DMS 273 (cell line): ENCODE data around the gene SRD5A1.

Experiments
- DNase-seq: peaks from one replicate; lab custom pipeline; 2025; ENCODE audit not compliant: unreplicated experiment; lab: John Stamatoyannopoulos, UW

The SRD5A1 gene

GRCh38 chr5:6603643-6604042 is 29.6 kb upstream of the SRD5A1 start:
- DNase-seq = no peak

- DNase-seq = no peak
Observed at GRCh38 chr5:6604341-6604740, 28.9 kb upstream of the SRD5A1 start.

- no peak for DNase-seq
Observed at GRCh38 chr5:6604946-6605345, 28.3 kb upstream of the SRD5A1 start.

GRCh38 chr5:6606884-6607558 is 26.2 kb upstream of the SRD5A1 start:
- DNase-seq = no peak

- no peak for DNase-seq
Observed at GRCh38 chr5:6607559-6607936, 25.7 kb upstream of the SRD5A1 start.

- no peak for DNase-seq
Observed at GRCh38 chr5:6608016-6608415, 25.2 kb upstream of the SRD5A1 start.

GRCh38 chr5:6611334-6612256 is 21.6 kb upstream of the SRD5A1 start:
- DNase-seq = no peak

GRCh38 chr5:6615034-6615815 is 18.0 kb upstream of the SRD5A1 start:
- no peak for DNase-seq

GRCh38 chr5:6616632-6617031 is 16.6 kb upstream of the SRD5A1 start:
- DNase-seq = peak; percentile 15

GRCh38 chr5:6623228-6623627 is 10.0 kb upstream of the SRD5A1 start:
- no peak for DNase-seq

GRCh38 chr5:6623941-6624340 is 9.3 kb upstream of the SRD5A1 start:
- DNase-seq = no peak

- no peak for DNase-seq
Observed at GRCh38 chr5:6626508-6626907, 6.7 kb upstream of the SRD5A1 start.

- DNase-seq = no peak
Observed at GRCh38 chr5:6631441-6631840, 1.8 kb upstream of the SRD5A1 start.

GRCh38 chr5:6632324-6632887 is 834 bp upstream of the SRD5A1 start:
- peak; percentile 71 for DNase-seq

GRCh38 chr5:6633469-6634245 is 417 bp downstream of the SRD5A1 start:
- peak; percentile 88 for DNase-seq

- peak; percentile 45 for DNase-seq
Observed at GRCh38 chr5:6634306-6634705, 1.1 kb downstream of the SRD5A1 start.

GRCh38 chr5:6634788-6635430 is 1.7 kb downstream of the SRD5A1 start:
- DNase-seq = no peak

GRCh38 chr5:6636293-6636692 is 3.1 kb downstream of the SRD5A1 start:
- no peak for DNase-seq

- DNase-seq = no peak
Observed at GRCh38 chr5:6637022-6637421, 3.8 kb downstream of the SRD5A1 start.

- DNase-seq = no peak
Observed at GRCh38 chr5:6637590-6637989, 4.3 kb downstream of the SRD5A1 start.
